Measurements from ENCODE around the gene TCF3. TPM values are rescaled to one million over a fixed set of nuclear protein-coding genes. Genes with fewer than 3 reads are reported as not detected.
A peak's percentile ranks its signal among the peaks of the same experiment; 100 is the strongest.

Gene TCF3
- total and polyA plus RNA-seq, 9 donors: 73.5 to 153 (median 127) TPM

DNA sequence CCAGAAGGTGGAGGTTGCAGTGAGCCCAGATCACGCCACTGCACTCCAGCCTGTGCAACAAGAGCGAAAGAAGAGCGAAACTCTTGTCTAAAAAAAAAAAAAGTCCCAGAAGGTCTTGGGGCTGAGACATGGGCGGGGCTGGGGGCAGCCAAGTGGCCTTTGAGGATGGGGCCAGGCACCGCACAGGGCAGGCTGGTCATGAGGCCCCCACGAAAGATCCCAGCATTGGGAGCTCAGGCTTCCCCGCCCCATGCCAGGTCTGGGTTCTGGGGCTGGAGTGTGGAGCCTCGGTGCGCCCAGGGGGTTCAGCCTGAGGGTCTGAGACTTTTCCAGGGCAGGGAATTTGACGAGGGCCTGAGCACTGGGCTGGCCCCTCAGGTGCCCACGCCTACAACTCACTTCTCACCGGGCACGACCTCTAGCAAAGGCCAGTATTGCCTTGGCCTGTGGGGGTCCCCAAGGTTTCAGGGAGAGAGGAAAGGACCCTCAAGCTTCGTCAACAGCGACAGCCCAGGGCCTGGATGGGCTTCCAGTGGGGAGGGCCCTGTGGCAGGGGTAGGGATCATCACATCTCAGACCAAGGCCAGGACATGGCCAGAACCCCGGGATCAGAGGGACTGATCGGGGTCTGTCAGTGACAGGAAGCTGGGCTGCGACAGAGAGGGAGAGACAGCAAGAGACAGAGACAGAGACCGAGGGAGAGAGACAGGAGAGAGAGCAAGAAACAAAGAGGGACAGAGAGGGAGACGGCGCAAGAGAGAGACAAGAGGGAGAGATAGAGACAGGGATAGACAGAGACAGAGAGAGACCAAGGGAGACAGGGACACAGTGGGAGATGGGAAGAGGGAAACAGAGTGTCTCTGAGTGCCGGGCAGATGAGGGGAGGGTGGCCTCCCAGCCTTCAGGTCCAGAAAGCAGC lies 76.8 kb downstream of the TCF3 start:
- Histone ChIP-seq H3K27ac (ENCODE audit: low read length) (no peak overlapping the region), H3K4me1 (ENCODE audit: control insufficient read depth, insufficient read depth, low read length) (peaks cover 5% of the 10 kb centered on the region), H3K9me3 (replicated peaks; ENCODE audit: control insufficient read depth, low read depth, low read length) (no peaks in the 10 kb centered on the region), H3K36me3 (ENCODE audit: control insufficient read depth, insufficient read depth, low read length) (peaks cover 45% of the 10 kb centered on the region), H3K4me3 (ENCODE audit: low read length) (no peak overlapping the region), H3K27me3 (ENCODE audit: control insufficient read depth, insufficient read depth, low read length) (peaks cover 2% of the 10 kb centered on the region)
- WGBS (ENCODE audit: insufficient coverage): 73% methylated on average over 20 of the region's 22 CpGs
- DNase-seq: no peak

GRCh38 chr19:1574354-1575136 lies 77.9 kb downstream of the TCF3 start:
- no peaks in the 10 kb centered on the region for H3K9me3 ChIP-seq (replicated peaks; ENCODE audit: control insufficient read depth, low read depth, low read length)
- peaks cover 5% of the 10 kb centered on the region for H3K27me3 ChIP-seq (ENCODE audit: control insufficient read depth, insufficient read depth, low read length)
- H3K27ac ChIP-seq (ENCODE audit: low read length): no peak overlapping the region
- DNase-seq: no peak
- no peak overlapping the region for H3K4me3 ChIP-seq (ENCODE audit: low read length)
- 86% methylated on average over 29 of the region's 34 CpGs for WGBS (ENCODE audit: insufficient coverage)
- H3K36me3 ChIP-seq (ENCODE audit: control insufficient read depth, insufficient read depth, low read length): peaks cover 34% of the 10 kb centered on the region
- H3K4me1 ChIP-seq (ENCODE audit: control insufficient read depth, insufficient read depth, low read length): peaks cover 5% of the 10 kb centered on the region

DNA sequence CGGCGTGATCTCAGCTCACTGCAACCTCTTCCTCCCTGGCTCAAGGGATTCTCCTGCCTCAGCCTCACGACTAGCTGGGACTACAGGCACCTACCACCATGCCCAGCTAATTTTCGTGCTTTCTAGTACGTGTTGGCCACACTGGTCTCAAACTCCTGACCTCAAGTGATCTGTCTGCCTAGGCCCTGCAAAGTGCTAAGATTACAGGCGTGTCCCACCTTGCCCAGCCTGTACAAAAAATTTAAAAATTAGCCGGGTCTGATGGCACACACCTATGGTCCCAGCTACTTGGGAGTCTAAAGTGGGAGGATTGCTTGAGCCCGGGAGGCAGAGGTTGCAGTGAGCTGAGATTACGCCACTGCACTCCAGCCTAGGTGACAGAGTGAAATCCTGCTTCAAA lies 79.6 kb downstream of the TCF3 start:
- peaks cover 8% of the 10 kb centered on the region for H3K27me3 ChIP-seq (ENCODE audit: control insufficient read depth, insufficient read depth, low read length)
- 89% methylated on average over 7 of the region's 9 CpGs for WGBS (ENCODE audit: insufficient coverage)
- H3K36me3 ChIP-seq (ENCODE audit: control insufficient read depth, insufficient read depth, low read length): peaks cover 19% of the 10 kb centered on the region

GRCh38 chr19:1571358-1571757 lies 81.1 kb downstream of the TCF3 start:
- Histone ChIP-seq H3K4me3 (ENCODE audit: low read length) (no peak overlapping the region), H3K27ac (ENCODE audit: low read length) (no peak overlapping the region), H3K36me3 (ENCODE audit: control insufficient read depth, insufficient read depth, low read length) (peaks cover 4% of the 10 kb centered on the region), H3K4me1 (ENCODE audit: control insufficient read depth, insufficient read depth, low read length) (peaks cover 5% of the 10 kb centered on the region), H3K9me3 (replicated peaks; ENCODE audit: control insufficient read depth, low read depth, low read length) (no peaks in the 10 kb centered on the region), H3K27me3 (ENCODE audit: control insufficient read depth, insufficient read depth, low read length) (peaks cover 8% of the 10 kb centered on the region)
- 89% methylated on average over 10 of the region's 12 CpGs for WGBS (ENCODE audit: insufficient coverage)
- DNase-seq: no peak

More for the DNA sequence above, 79.6 kb downstream of the TCF3 start:
- H3K9me3 ChIP-seq (replicated peaks; ENCODE audit: control insufficient read depth, low read depth, low read length): no peaks in the 10 kb centered on the region
- H3K27ac ChIP-seq (ENCODE audit: low read length): no peak overlapping the region
- H3K4me1 ChIP-seq (ENCODE audit: control insufficient read depth, insufficient read depth, low read length): peaks cover 5% of the 10 kb centered on the region
- no peak for DNase-seq
- no peak overlapping the region for H3K4me3 ChIP-seq (ENCODE audit: low read length)

- Histone ChIP-seq H3K36me3 (ENCODE audit: control insufficient read depth, insufficient read depth, low read length) (no peaks in the 10 kb centered on the region), H3K27ac (ENCODE audit: low read length) (no peak overlapping the region), H3K9me3 (replicated peaks; ENCODE audit: control insufficient read depth, low read depth, low read length) (no peaks in the 10 kb centered on the region), H3K27me3 (ENCODE audit: control insufficient read depth, insufficient read depth, low read length) (peaks cover 8% of the 10 kb centered on the region), H3K4me3 (ENCODE audit: low read length) (no peak overlapping the region), H3K4me1 (ENCODE audit: control insufficient read depth, insufficient read depth, low read length) (peaks cover 8% of the 10 kb centered on the region)
- DNase-seq: no peak
- 100% methylated on average over 4 of the region's 13 CpGs for WGBS (ENCODE audit: insufficient coverage)
These were observed 81.6 kb downstream of the TCF3 start for GRCh38 chr19:1570836-1571235.

DNA sequence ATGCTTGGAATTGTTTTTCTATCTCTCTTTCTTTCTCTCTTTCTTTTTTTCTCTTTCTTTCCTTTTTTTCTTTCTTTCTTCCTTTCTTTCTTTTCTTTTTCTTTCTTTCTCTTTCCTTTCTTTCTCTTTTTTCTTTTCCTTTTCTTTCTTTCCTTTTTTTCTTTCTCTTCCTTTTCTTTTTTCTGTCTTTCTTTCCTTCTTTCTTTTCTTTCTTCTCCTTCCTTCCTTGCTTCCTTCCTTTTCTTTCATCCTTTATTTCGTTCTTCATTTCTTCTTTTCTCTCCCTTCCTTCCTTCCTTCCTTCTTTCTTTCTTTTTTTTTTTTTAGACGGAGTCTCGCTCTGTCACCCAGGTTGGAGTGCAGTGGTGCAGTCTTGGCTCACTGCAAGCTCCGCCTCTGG lies 82.4 kb downstream of the TCF3 start:
- no peak for DNase-seq
- peaks cover under 1% of the 10 kb centered on the region for H3K36me3 ChIP-seq (ENCODE audit: control insufficient read depth, insufficient read depth, low read length)
- peaks cover 13% of the 10 kb centered on the region for H3K4me1 ChIP-seq (ENCODE audit: control insufficient read depth, insufficient read depth, low read length)
- no peak overlapping the region for H3K27ac ChIP-seq (ENCODE audit: low read length)
- no peaks in the 10 kb centered on the region for H3K9me3 ChIP-seq (replicated peaks; ENCODE audit: control insufficient read depth, low read depth, low read length)
- peaks cover 8% of the 10 kb centered on the region for H3K27me3 ChIP-seq (ENCODE audit: control insufficient read depth, insufficient read depth, low read length)
- H3K4me3 ChIP-seq (ENCODE audit: low read length): no peak overlapping the region
- 80% methylated on average over 1 of the region's 4 CpGs for WGBS (ENCODE audit: insufficient coverage)

DNA sequence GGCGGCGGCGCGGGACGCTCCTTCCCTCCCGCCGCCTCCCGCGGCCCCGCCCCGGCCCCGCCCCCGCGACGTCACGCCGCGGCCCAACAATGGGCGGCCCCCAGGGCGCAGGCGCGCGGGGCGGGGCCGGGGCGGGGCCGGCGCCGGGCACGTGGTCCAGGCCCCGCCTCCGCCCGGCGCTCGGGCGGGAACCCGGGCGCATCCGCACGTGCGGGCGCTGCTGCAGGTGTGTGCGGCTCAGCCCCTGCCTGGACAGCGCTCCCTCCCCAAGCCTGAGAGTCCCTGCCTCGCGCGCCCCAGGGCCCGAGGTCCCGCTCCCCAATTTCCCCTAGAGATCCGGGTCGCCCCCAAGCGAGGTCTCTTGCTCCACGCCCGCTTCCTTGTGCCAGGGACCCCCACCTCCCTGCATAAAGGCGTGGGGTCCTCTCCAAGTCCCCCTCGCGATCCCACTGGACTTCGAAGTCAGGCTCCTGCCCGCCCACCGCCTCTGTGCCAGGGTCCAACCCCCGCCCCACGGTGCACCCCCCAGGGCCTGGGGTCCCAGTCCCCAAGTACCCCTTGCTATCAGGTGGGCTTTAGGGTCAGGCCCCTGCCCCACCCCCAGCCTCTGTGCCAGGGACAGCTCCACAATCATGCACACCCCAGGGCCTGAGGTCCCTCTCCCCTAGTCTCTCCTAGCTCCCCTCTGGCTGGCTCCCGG lies 83.9 kb downstream of the TCF3 start, which contains the start of gene MEX3D:
Gene MEX3D, minus strand, starts transcription at position 6 of the 700 bp plus-strand sequence. CDS start 267 bp downstream, outside the sequence.
- Histone ChIP-seq H3K27me3 (ENCODE audit: control insufficient read depth, insufficient read depth, low read length) (peaks cover 8% of the 10 kb centered on the region), H3K9me3 (replicated peaks; ENCODE audit: control insufficient read depth, low read depth, low read length) (no peaks in the 10 kb centered on the region), H3K27ac (ENCODE audit: low read length) (peak within 1 kb of the TSS; percentile 99), H3K4me3 (ENCODE audit: low read length) (peak within 1 kb of the TSS; percentile 92), H3K36me3 (ENCODE audit: control insufficient read depth, insufficient read depth, low read length) (peaks cover 8% of the 10 kb centered on the region), H3K4me1 (ENCODE audit: control insufficient read depth, insufficient read depth, low read length) (peaks cover 13% of the 10 kb centered on the region)
- DNase-seq: peak; percentile 90
- WGBS (ENCODE audit: insufficient coverage): 6% methylated on average over 58 of the region's 63 CpGs

GRCh38 chr19:1567848-1568227 lies 84.6 kb downstream of the TCF3 start:
- peaks cover 8% of the 10 kb centered on the region for H3K36me3 ChIP-seq (ENCODE audit: control insufficient read depth, insufficient read depth, low read length)
- no peak for DNase-seq
- peaks cover 8% of the 10 kb centered on the region for H3K27me3 ChIP-seq (ENCODE audit: control insufficient read depth, insufficient read depth, low read length)
- under 1% methylated on average over 61 of the region's 73 CpGs for WGBS (ENCODE audit: insufficient coverage)
- H3K27ac ChIP-seq (ENCODE audit: low read length): no peak overlapping the region
- no peaks in the 10 kb centered on the region for H3K9me3 ChIP-seq (replicated peaks; ENCODE audit: control insufficient read depth, low read depth, low read length)
- peaks cover 13% of the 10 kb centered on the region for H3K4me1 ChIP-seq (ENCODE audit: control insufficient read depth, insufficient read depth, low read length)
- H3K4me3 ChIP-seq (ENCODE audit: low read length): no peak overlapping the region

GRCh38 chr19:1567116-1567847 lies 85.1 kb downstream of the TCF3 start:
- Histone ChIP-seq H3K9me3 (replicated peaks; ENCODE audit: control insufficient read depth, low read depth, low read length) (no peaks in the 10 kb centered on the region), H3K4me1 (ENCODE audit: control insufficient read depth, insufficient read depth, low read length) (peaks cover 13% of the 10 kb centered on the region), H3K27me3 (ENCODE audit: control insufficient read depth, insufficient read depth, low read length) (peaks cover 8% of the 10 kb centered on the region), H3K27ac (ENCODE audit: low read length) (peak overlapping the region; percentile 99), H3K36me3 (ENCODE audit: control insufficient read depth, insufficient read depth, low read length) (peaks cover 8% of the 10 kb centered on the region), H3K4me3 (ENCODE audit: low read length) (peak overlapping the region; percentile 92)
- DNase-seq: peak; percentile 39
- under 1% methylated on average over 107 of the region's 108 CpGs for WGBS (ENCODE audit: insufficient coverage)
